Cortex of kidney (tissue), 1 donor: ENCODE results near the gene IFIH1.

Experiments
- DNase-seq: peaks from one replicate; lab custom pipeline; 2025; lab: John Stamatoyannopoulos, UW

Gene IFIH1

GRCh38 chr2:162308747-162309503, 9.6 kb downstream of the IFIH1 start:
- no peak for DNase-seq

GRCh38 chr2:162305901-162306300, 12.6 kb downstream of the IFIH1 start:
- DNase-seq: no peak

- DNase-seq: no peak
Observed at GRCh38 chr2:162301877-162302276, 16.6 kb downstream of the IFIH1 start.

GRCh38 chr2:162301151-162301804, 17.2 kb downstream of the IFIH1 start:
- DNase-seq: no peak

GRCh38 chr2:162300266-162300665, 18.2 kb downstream of the IFIH1 start:
- no peak for DNase-seq

- no peak for DNase-seq
Observed at GRCh38 chr2:162298669-162299335, 19.7 kb downstream of the IFIH1 start.

GRCh38 chr2:162297925-162298552, 20.4 kb downstream of the IFIH1 start:
- no peak for DNase-seq

- no peak for DNase-seq
Observed at GRCh38 chr2:162295009-162295408, 23.5 kb downstream of the IFIH1 start.

GRCh38 chr2:162293122-162293786, 25.2 kb downstream of the IFIH1 start:
- no peak for DNase-seq

GRCh38 chr2:162291748-162292147, 26.7 kb downstream of the IFIH1 start:
- DNase-seq: no peak

GRCh38 chr2:162282765-162283425, 35.6 kb downstream of the IFIH1 start:
- no peak for DNase-seq

GRCh38 chr2:162280654-162281053, 37.8 kb downstream of the IFIH1 start:
- no peak for DNase-seq

GRCh38 chr2:162277381-162277780, 41.1 kb downstream of the IFIH1 start:
- no peak for DNase-seq

GRCh38 chr2:162267996-162268395, 50.5 kb downstream of the IFIH1 start:
- no peak for DNase-seq

- no peak for DNase-seq
Observed at GRCh38 chr2:162267496-162267895, 51.0 kb downstream of the IFIH1 start.

GRCh38 chr2:162266460-162266760, 52.1 kb downstream of the IFIH1 start:
- DNase-seq: no peak

- no peak for DNase-seq
Observed at GRCh38 chr2:162265666-162266459, 52.6 kb downstream of the IFIH1 start.

- no peak for DNase-seq
Observed at GRCh38 chr2:162261032-162261945, 57.2 kb downstream of the IFIH1 start.

GRCh38 chr2:162258686-162259085, 59.8 kb downstream of the IFIH1 start:
- no peak for DNase-seq

- DNase-seq: no peak
Observed at GRCh38 chr2:162258169-162258568, 60.3 kb downstream of the IFIH1 start.
